ENCODE measurements around the gene LAMC1.
"Not testable (repeated sequence)": the region's sequence is repeated elsewhere in the genome, so short reads cannot be mapped to it uniquely, and the experiment has no call there.

Gene LAMC1

DNA sequence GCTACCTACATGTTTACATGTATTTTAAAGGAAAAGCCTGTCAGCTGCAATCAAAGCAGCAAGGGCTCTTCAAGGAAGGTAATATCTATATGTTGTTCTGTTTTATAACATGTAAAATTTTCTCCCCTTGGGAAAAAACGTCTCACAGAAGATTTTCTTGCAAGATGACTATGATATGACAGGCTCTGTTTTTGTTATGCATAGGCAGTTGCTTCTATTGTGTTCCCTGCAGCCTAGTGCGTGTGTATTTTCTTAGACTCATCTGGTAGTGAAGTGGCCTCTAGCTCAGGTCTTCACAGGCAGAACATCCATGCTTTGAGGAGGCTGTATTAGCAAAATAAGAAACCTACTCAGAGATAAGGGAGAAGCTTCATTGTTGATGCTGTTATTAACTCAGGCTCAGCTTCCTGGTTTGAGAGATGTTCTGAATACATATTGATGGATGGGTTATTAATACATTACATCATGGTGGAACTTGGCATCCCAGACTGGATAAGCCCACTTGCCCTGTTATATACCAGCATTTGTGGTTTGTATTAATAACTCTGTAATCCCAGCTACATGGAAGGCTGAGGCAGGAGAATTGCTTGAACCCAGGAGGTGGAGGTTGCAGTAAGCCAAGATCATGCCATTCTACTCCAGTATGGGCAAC, 35.8 kb downstream of the LAMC1 start:
- TF ChIP-seq, protein P1, sequence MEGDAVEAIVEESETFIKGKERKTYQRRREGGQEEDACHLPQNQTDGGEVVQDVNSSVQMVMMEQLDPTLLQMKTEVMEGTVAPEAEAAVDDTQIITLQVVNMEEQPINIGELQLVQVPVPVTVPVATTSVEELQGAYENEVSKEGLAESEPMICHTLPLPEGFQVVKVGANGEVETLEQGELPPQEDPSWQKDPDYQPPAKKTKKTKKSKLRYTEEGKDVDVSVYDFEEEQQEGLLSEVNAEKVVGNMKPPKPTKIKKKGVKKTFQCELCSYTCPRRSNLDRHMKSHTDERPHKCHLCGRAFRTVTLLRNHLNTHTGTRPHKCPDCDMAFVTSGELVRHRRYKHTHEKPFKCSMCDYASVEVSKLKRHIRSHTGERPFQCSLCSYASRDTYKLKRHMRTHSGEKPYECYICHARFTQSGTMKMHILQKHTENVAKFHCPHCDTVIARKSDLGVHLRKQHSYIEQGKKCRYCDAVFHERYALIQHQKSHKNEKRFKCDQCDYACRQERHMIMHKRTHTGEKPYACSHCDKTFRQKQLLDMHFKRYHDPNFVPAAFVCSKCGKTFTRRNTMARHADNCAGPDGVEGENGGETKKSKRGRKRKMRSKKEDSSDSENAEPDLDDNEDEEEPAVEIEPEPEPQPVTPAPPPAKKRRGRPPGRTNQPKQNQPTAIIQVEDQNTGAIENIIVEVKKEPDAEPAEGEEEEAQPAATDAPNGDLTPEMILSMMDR (conservative IDR thresholded peaks at IDR 0.05; ENCODE audit: low read depth, low read length) = no peak
- no peak for DNase-seq (ENCODE audit: low read depth)
- no peak overlapping the region for H3K4me3 ChIP-seq (ENCODE audit: low read length)

DNA sequence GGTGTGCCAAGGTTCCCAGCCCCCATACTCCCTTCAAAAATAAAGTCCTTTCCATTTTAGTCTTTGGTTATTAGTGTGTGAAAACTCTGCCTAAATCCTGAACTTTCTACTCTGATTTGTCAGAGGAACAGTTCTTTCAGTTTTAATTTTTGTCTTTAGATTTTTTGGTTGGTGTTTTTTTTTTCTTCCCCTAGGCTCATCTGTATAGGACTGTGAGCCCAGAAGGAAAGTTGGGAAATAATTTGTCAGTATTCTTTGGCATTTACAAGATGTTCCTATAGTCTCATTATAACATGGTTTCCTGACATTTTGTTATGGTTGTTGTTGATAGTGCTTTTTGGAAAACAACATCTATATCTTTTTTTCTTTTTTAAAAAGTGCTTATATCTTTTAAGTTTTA, 38.0 kb downstream of the LAMC1 start:
- TF ChIP-seq, protein P1 (conservative IDR thresholded peaks at IDR 0.05; ENCODE audit: low read depth, low read length) = no peak
- DNase-seq (ENCODE audit: low read depth) = no peak
- H3K4me3 ChIP-seq (ENCODE audit: low read length) = no peak overlapping the region

DNA sequence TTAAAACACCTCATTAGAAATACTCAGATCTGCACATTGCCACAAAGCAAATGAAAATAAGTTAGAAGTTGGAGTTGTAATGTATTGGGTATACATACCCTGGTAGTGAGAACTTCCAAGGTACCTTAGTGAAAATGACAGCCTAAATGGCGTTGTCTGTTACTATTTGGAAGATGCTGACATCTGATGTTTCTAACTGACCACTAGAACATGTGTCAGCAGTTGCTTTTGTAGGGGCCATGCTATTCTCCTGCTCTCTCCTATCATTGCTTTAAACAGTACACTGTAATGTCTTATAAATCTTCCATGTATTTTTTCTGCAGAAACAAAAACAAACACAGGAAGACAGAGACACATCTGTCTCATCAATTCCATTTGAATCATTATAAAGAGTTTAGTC, 40.1 kb downstream of the LAMC1 start:
- TF ChIP-seq, protein P1 (conservative IDR thresholded peaks at IDR 0.05; ENCODE audit: low read depth, low read length) = no peak
- no peak for DNase-seq (ENCODE audit: low read depth)
- no peak overlapping the region for H3K4me3 ChIP-seq (ENCODE audit: low read length)

DNA sequence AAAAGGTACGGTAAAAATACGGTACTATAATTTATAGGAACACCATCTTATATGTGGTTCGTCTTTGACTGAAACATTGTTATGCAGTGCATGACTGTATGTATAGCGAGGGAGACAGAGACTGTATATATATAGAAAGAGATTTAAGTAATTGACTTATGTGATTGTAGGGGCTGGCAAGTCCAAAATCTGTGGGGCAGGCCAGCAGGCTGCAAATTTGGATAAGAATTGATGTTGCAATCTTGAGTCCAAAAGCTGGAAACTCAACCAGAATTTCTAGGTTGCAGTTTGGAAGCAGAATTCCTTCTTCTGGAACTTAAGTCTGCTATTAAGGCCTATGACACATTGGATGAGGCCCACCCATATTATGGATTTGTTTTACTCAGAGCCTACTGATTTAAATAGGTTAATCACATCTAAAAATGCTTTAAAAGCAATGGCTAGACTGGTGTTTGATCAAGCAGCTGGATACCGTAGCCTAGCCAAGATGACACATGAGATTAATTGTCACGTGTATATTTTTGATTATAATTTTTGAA, 42.0 kb downstream of the LAMC1 start:
- TF ChIP-seq, protein P1 (conservative IDR thresholded peaks at IDR 0.05; ENCODE audit: low read depth, low read length) = no peak
- DNase-seq (ENCODE audit: low read depth) = no peak
- H3K4me3 ChIP-seq (ENCODE audit: low read length) = no peak overlapping the region

DNA sequence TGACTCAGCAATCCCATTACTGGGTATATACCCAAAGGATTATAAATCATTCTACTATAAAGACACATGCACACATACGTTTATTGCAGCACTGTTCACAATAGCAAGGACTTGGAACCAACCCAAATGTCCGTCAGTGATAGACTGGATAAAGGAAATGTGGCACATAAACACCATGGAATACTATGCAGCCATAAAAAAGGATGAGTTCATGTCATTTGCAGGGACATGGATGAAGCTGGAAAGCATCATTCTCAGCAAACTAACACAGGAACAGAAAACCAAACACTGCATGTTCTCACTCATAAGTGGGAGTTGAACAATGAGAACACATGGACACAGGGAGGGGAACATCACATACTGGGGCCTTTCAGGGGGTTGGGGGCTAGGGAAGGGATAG, 43.2 kb downstream of the LAMC1 start:
- not testable (repeated sequence) for H3K4me3 ChIP-seq (ENCODE audit: low read length); DNase-seq (ENCODE audit: low read depth)

DNA sequence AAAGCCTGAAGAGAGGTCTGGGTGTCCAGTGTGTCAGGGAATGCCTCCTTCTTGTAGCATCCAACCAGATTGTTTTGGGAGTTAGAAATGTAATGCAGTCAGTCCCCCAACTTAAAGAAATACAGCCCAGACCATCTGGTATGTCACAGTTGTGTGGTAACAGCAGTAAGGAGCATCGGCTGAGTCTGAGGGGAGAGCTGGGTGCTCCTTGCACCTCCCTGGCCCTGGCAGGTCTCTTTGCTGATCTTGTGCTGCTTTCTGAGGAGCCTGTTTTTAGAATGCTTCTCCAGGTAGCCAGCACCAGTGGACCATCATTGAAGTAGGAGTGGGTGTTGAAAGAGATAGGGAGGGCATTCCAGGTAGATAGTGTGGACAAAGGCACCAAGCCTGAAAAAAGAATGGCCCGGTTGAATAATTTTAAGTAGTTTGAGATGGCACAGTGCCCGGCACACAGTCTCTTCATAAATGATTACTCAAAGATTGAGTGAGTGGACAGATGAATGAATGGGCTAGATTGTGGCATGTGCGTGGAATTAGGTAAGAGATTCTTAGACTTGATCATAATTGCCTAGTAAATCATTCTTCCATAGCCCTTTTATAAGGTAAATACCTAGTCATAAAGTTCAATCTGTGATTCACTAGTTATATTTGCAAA, 46.5 kb downstream of the LAMC1 start:
- TF ChIP-seq, protein P1 (conservative IDR thresholded peaks at IDR 0.05; ENCODE audit: low read depth, low read length) = no peak
- no peak for DNase-seq (ENCODE audit: low read depth)
- no peak overlapping the region for H3K4me3 ChIP-seq (ENCODE audit: low read length)

DNA sequence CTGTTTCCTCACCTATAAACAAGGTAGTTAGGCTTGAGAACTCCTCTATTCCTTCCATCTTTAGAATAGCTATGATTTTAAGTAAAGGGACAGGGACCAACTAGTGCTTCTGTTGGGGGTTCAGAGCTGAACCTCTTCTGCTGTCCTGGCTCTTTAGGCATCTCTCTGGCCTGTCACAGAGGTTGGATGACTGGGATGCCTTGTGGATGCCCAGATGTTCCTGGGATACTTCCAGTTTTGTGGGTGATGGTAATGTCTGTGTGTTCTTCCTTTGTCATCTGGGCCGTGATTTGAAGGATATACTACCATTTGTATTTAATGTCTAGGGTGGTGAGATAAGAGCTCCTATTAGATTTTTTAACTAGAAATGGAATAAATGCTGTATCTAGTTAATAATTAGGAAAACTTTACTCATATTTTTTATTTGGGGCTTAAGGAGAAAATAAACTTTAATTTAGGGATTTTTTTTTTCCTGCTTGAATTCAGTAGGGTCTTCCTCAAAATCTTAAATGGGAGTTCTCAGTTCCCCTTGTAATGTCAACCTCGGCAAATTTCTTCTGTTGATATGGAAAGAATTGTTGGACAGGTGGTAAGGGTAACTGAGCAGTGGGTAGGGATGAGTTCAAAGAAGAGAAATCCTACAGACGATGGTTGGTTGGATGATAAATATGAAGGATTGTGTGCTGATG, 47.2 kb downstream of the LAMC1 start:
- no peak for DNase-seq (ENCODE audit: low read depth)
- H3K4me3 ChIP-seq (ENCODE audit: low read length) = no peak overlapping the region
- TF ChIP-seq, protein P1 (conservative IDR thresholded peaks at IDR 0.05; ENCODE audit: low read depth, low read length) = no peak

All from retinal pigment epithelial cell (primary cell).